DOHH2 (cell line): Measurements from ENCODE around the gene AKAP13.

Experiments used
- EZH2phosphoT487 ChIP-seq: fragments of 200-600 bp; sonication (generic); IDR thresholded peaks from 2 replicates; pipeline ENCODE4 v1.6.1; 2017; ENCODE audit warnings: borderline replicate concordance, mild to moderate bottlenecking, antibody characterized with exemption, low read length, moderate library complexity, mixed read lengths
- TF ChIP-seq, protein P1 (sequence below): fragments of 200-600 bp; sonication (generic); IDR thresholded peaks from one replicate; pipeline ENCODE4 v1.5.1; 2014; ENCODE audit warnings: antibody characterized with exemption, mild to moderate bottlenecking, low read depth, low read length; ENCODE audit not compliant: poor library complexity, severe bottlenecking

GRCh38 chr15:85744579-85744978 lies 364.2 kb downstream of the AKAP13 start:
- TF ChIP-seq, protein P1, sequence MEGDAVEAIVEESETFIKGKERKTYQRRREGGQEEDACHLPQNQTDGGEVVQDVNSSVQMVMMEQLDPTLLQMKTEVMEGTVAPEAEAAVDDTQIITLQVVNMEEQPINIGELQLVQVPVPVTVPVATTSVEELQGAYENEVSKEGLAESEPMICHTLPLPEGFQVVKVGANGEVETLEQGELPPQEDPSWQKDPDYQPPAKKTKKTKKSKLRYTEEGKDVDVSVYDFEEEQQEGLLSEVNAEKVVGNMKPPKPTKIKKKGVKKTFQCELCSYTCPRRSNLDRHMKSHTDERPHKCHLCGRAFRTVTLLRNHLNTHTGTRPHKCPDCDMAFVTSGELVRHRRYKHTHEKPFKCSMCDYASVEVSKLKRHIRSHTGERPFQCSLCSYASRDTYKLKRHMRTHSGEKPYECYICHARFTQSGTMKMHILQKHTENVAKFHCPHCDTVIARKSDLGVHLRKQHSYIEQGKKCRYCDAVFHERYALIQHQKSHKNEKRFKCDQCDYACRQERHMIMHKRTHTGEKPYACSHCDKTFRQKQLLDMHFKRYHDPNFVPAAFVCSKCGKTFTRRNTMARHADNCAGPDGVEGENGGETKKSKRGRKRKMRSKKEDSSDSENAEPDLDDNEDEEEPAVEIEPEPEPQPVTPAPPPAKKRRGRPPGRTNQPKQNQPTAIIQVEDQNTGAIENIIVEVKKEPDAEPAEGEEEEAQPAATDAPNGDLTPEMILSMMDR: no peak
- no peak for TF ChIP-seq EZH2phosphoT487
